Breast epithelium (tissue), 4 donors: ENCODE results near the gene RTN4R. TPM values are rescaled to one million over a fixed set of nuclear protein-coding genes. Genes with fewer than 3 reads are reported as not detected.

Experiments
- DNase-seq, 2 donors: peaks; one replicate each; pipeline ENCODE4 v3.0.0-alpha.2; 2019; ENCODE audit warnings: low spot score in 2 of 2
- H3K27ac ChIP-seq, 2 donors: fragments of 200-600 bp; sonication (generic) in 1 of 2; one replicate each; pipeline ENCODE4 v1.5.1; 2016 to 2019; ENCODE audit warnings: mild to moderate bottlenecking in 1 of 2
- H3K27me3 ChIP-seq, 2 donors: fragments of 200-600 bp; sonication (generic) in 1 of 2; one replicate each; pipeline versions ENCODE4 v1.5.1 to v1.6.0; 2017 to 2019; ENCODE audit warnings: control low read depth in 1 of 2, mild to moderate bottlenecking in 1 of 2
- H3K36me3 ChIP-seq: fragments of 200-600 bp; one replicate; pipeline ENCODE4 v1.5.1; 2019
- H3K4me1 ChIP-seq, 2 donors: fragments of 200-600 bp; sonication (generic); one replicate each; pipeline ENCODE4 v1.5.1; 2016 to 2019; ENCODE audit warnings: control low read depth in 1 of 2
- H3K4me3 ChIP-seq, 3 donors: fragments of 200-600 bp; sonication (generic); 1 replicate in 2 of 3; 2 replicates in 1 of 3; pipeline ENCODE4 v1.5.1; 2016 to 2019; ENCODE audit warnings: mild to moderate bottlenecking in 3 of 3, moderate library complexity in 2 of 3
- H3K9me3 ChIP-seq, 2 donors: fragments of 200-600 bp; sonication (generic) in 1 of 2; one replicate each; pipeline ENCODE4 v1.5.1; 2016 to 2019; ENCODE audit warnings: control low read depth in 1 of 2
- POLR2A ChIP-seq: fragments of 450-650 bp; IDR thresholded peaks from one replicate; pipeline ENCODE4 v1.6.1; 2016; ENCODE audit warnings: antibody characterized with exemption, mild to moderate bottlenecking, moderate library complexity
- POLR2AphosphoS5 ChIP-seq, 3 donors: sonication (generic); formaldehyde crosslinking; IDR thresholded peaks; one replicate each; pipeline ENCODE4 v1.6.1; 2017; ENCODE audit warnings: antibody characterized with exemption in 3 of 3
- intact Hi-C: fragments of 100-400 bp; cut with DNase I; formaldehyde crosslinking; loops from one replicate; pipeline ENCODE4 v1.15.1; 2023; ENCODE audit warnings: low total_unique reads
- total RNA-seq, 3 donors: library from RNA; depleted of rRNA; stranded (reverse); fragments of >200 nt; gene quantifications; one replicate each; pipeline ENCODE4 v1.1.0, GENCODE V29; 2016
- TF ChIP-seq, protein P1 (sequence below), 3 donors: fragments of 450-650 bp; IDR thresholded peaks; one replicate each; pipeline ENCODE4 v1.5.1; 2016 to 2017; ENCODE audit warnings: antibody characterized with exemption in 3 of 3, mild to moderate bottlenecking in 3 of 3, moderate library complexity in 3 of 3

RTN4R gene
- total RNA-seq, 3 donors from 2014 or later, result 0.48 to 2.0 (median 1.9) TPM

DNA sequence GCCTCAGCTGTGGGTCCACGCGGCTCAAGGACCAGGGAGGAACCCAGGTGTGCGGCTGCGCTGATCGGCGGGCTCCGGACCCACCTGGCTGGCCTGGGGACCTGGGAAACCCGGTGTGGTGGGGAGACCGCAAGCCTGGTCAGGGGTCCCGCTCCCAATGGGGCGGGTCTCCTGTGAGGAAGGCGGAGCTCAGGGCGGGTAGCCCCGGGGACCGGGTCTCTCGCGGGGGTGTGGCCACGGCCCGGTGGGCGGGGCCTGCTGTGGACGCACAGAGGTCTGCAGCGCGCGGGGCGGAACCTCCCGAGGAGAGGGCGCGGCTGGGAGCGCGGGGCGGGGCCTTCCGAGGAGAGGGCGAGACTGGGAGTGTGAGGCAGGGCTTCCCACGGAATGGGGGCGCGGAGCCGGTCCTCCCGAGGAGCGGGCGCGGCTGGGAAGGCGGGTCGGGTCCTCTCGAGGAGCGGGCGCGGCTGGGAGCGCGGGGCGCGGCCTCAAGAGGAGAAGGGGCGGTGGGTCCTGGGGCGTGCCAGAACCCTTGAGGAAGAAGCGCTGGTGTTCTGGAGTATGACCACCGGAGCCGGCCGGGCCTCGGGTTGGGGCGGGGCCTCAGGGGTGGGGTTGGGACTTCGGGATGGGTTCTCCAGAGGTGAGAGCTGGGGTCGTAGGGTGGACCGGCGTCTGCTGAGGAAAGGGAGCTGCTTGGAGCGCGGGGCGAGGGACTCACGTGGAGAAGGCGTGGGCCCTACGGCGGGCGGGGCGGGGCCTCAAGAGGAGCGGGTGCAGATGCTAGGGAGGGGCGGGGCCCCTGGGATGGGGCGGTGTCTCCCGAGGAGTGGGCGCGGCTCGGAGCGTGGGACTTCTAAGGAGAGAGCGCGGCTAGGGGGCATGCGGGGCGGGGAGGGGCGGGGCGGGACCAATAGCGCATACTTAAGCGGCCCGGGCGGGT is 31.0 kb upstream of the RTN4R start:
- TF ChIP-seq POLR2AphosphoS5 (IDR thresholded peaks at IDR 0.05) (no peak), POLR2A (no peak)
- TF ChIP-seq, protein P1, sequence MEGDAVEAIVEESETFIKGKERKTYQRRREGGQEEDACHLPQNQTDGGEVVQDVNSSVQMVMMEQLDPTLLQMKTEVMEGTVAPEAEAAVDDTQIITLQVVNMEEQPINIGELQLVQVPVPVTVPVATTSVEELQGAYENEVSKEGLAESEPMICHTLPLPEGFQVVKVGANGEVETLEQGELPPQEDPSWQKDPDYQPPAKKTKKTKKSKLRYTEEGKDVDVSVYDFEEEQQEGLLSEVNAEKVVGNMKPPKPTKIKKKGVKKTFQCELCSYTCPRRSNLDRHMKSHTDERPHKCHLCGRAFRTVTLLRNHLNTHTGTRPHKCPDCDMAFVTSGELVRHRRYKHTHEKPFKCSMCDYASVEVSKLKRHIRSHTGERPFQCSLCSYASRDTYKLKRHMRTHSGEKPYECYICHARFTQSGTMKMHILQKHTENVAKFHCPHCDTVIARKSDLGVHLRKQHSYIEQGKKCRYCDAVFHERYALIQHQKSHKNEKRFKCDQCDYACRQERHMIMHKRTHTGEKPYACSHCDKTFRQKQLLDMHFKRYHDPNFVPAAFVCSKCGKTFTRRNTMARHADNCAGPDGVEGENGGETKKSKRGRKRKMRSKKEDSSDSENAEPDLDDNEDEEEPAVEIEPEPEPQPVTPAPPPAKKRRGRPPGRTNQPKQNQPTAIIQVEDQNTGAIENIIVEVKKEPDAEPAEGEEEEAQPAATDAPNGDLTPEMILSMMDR (IDR thresholded peaks at IDR 0.05), result no peak
- H3K4me3 ChIP-seq, result peak overlapping the region; percentile 41 to 72 (median 58)
- no peaks in the 10 kb centered on the region for H3K36me3 ChIP-seq
- H3K27ac ChIP-seq, result peak overlapping the region in 1 of 2 donors; percentile 21
- intact Hi-C loops, result no loop called here
- no peaks in the 10 kb centered on the region for H3K9me3 ChIP-seq
- H3K4me1 ChIP-seq, result no peaks in the 10 kb centered on the region
- no peaks in the 10 kb centered on the region for H3K27me3 ChIP-seq
- DNase-seq, result peak; percentile 80 to 89

DNA sequence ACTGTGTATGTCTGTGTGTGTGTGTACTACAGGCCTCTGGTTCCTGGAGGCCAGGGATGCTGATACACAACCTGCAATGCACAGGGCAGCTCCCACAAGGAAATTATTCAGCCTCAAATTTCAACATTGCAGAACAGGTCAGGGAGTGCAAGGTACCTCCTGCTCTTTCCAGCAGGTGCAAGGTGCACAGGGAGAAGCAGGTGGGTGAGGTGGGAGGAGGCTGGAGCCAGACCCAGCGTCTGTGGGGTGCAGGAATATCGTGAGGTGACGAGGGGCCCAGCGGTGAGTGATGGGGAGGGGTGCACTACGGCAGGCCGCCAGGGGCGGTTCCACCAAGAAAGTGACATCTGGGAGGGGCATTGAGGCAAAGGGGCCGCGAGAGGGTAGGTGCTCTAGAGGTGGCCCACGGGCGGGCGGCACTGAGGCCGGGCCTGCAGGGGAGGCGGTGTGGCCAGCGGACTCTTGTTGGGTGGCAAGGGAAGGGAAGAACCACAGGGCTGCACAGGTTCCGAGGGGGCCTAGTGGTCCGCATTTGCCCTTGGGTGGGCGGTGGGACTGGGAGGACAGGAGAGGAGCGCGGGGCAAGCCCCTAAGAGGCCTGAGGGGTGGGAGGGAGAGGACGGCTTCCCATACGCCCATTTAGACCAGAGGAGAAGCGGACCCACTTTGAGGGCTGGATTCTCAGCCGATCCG is 30.1 kb upstream of the RTN4R start:
- TF ChIP-seq POLR2A (no peak), POLR2AphosphoS5 (IDR thresholded peaks at IDR 0.05) (no peak)
- TF ChIP-seq, protein P1 (IDR thresholded peaks at IDR 0.05), result no peak
- intact Hi-C loops, result no loop called here
- H3K27me3 ChIP-seq, result no peaks in the 10 kb centered on the region
- no peaks in the 10 kb centered on the region for H3K36me3 ChIP-seq
- H3K4me3 ChIP-seq, result peak overlapping the region; percentile 41 to 72 (median 58)
- DNase-seq, result no peak
- peak overlapping the region in 1 of 2 donors; percentile 21 for H3K27ac ChIP-seq
- H3K9me3 ChIP-seq, result no peaks in the 10 kb centered on the region
- H3K4me1 ChIP-seq, result no peaks in the 10 kb centered on the region

DNA sequence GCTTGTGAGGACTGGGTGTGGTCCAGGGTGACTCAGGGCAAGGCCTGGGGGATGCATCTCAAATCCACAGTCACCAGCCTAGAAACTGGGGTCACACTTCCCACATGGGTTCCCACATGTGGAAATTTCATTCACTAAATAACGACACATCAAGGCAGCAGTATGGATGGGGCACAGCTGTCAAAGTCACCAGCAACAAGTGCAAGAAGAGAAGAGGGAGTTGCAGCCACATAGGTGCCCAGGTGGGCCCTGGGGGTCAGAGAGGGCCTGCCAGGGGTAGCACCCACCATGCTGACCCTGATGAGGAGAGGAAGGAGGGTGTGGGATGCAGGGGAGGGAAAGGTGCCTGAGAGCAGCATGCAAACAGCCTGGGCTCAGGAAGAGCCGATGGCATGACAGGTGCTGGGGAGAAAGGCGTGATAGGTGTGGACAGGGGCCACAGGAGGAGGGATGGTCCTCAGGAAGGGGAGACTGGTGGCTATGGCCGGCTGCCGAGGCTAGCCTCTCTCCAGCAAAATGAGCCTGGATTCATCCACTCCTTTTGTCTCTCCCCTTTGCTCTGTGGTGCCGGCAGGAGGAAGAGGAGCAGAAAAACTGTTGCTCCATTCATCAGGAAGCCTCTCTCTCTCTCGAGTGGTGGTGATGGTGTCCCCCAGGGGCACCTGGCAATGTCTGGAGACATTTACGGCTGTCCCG is 29.4 kb upstream of the RTN4R start:
- Histone ChIP-seq H3K36me3 (no peaks in the 10 kb centered on the region), H3K4me1 (no peaks in the 10 kb centered on the region), H3K27me3 (no peaks in the 10 kb centered on the region), H3K9me3 (no peaks in the 10 kb centered on the region), H3K27ac (no peak overlapping the region), H3K4me3 (no peak overlapping the region)
- intact Hi-C loops, result no loop called here
- TF ChIP-seq POLR2AphosphoS5 (IDR thresholded peaks at IDR 0.05) (no peak), POLR2A (no peak)
- TF ChIP-seq, protein P1 (IDR thresholded peaks at IDR 0.05), result no peak
- DNase-seq, result no peak

DNA sequence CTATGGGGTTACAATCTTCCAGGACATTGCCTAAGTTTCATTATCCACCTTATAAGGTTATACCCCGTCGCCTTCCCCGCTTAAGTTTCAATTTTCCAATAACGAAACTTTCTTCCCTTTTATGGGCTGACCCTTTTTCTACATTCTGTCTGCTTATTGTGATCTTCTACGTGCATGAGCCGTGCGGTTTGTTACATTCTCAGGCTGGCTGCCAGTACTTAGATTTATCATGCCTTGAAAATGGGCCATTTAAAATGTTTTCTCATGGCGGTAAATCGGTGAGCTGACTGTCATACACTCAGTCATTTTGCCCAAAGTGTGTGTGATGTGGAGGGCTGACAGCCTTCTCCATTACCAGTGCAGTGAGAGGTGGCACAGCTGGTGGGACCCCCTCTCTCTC is 28.5 kb upstream of the RTN4R start:
- no peaks in the 10 kb centered on the region for H3K9me3 ChIP-seq
- no peaks in the 10 kb centered on the region for H3K27me3 ChIP-seq
- intact Hi-C loops, result no loop called here
- no peaks in the 10 kb centered on the region for H3K4me1 ChIP-seq
- DNase-seq, result no peak
- no peaks in the 10 kb centered on the region for H3K36me3 ChIP-seq
- TF ChIP-seq POLR2A (no peak), POLR2AphosphoS5 (IDR thresholded peaks at IDR 0.05) (no peak)
- TF ChIP-seq, protein P1 (IDR thresholded peaks at IDR 0.05), result no peak
- no peak overlapping the region for H3K4me3 ChIP-seq
- H3K27ac ChIP-seq, result no peak overlapping the region
